Ovary (tissue), 3 donors: ENCODE data around the gene PLEKHJ1.
"Not testable (repeated sequence)": the region's sequence is repeated elsewhere in the genome, so short reads cannot be mapped to it uniquely, and the experiment has no call there.

Experiments used
- CTCF ChIP-seq, 3 donors: fragments of 450-650 bp in 2 of 3; fragments of 200-600 bp in 1 of 3; IDR thresholded peaks; one replicate each; pipeline versions ENCODE4 v1.5.1 to v1.8.0; 2016 to 2022; ENCODE audit warnings: antibody characterized with exemption in 3 of 3, mild to moderate bottlenecking in 1 of 3
- EP300 ChIP-seq: sonication (generic); formaldehyde crosslinking; IDR thresholded peaks from one replicate; pipeline ENCODE4 v1.6.1; 2017; ENCODE audit warnings: antibody characterized with exemption
- donor health status: DM: no; HTN: no; CAD: no.

- not testable (repeated sequence) for TF ChIP-seq CTCF (IDR thresholded peaks at IDR 0.05); EP300
These were observed 45.3 kb upstream of the PLEKHJ1 start for GRCh38 chr19:2281265-2282061.
